Left forelimb (tissue), 1 donor: Measurements from ENCODE around the gene JARID2.
"Not testable (repeated sequence)": the region's sequence is repeated elsewhere in the genome, so short reads cannot be mapped to it uniquely, and the experiment has no call there.

Experiments used
- DNase-seq: peaks from one replicate; pipeline ENCODE4 v3.0.0-alpha.2; 2018; ENCODE audit warnings: low spot score

The JARID2 gene

GRCh38 chr6:15522856-15523529 is 277.1 kb downstream of the JARID2 start:
- DNase-seq, result peak; percentile 41

- DNase-seq, result peak; percentile 46
Observed at GRCh38 chr6:15523679-15524630, 278.1 kb downstream of the JARID2 start.

- DNase-seq, result peak; percentile 23
Observed at GRCh38 chr6:15524861-15525401, 279.1 kb downstream of the JARID2 start.

GRCh38 chr6:15526212-15526701 is 280.4 kb downstream of the JARID2 start:
- no peak for DNase-seq

GRCh38 chr6:15527838-15528617 is 282.2 kb downstream of the JARID2 start:
- no peak for DNase-seq

- no peak for DNase-seq
Observed at GRCh38 chr6:15528870-15529269, 283.0 kb downstream of the JARID2 start.

GRCh38 chr6:15530411-15530810 is 284.5 kb downstream of the JARID2 start:
- DNase-seq, result no peak

GRCh38 chr6:15531973-15532372 is 286.1 kb downstream of the JARID2 start:
- DNase-seq, result no peak

- DNase-seq, result no peak
Observed at GRCh38 chr6:15533379-15534026, 287.6 kb downstream of the JARID2 start.

- DNase-seq, result no peak
Observed at GRCh38 chr6:15534974-15535373, 289.1 kb downstream of the JARID2 start.

- no peak for DNase-seq
Observed at GRCh38 chr6:15535495-15536197, 289.8 kb downstream of the JARID2 start.

GRCh38 chr6:15536198-15536955 is 290.5 kb downstream of the JARID2 start:
- DNase-seq, result no peak

GRCh38 chr6:15538106-15538505 is 292.2 kb downstream of the JARID2 start:
- no peak for DNase-seq

- DNase-seq, result no peak
Observed at GRCh38 chr6:15538766-15539495, 293.1 kb downstream of the JARID2 start.

- no peak for DNase-seq
Observed at GRCh38 chr6:15539722-15540270, 293.9 kb downstream of the JARID2 start.

GRCh38 chr6:15543332-15543917 is 297.6 kb downstream of the JARID2 start:
- DNase-seq, result not testable (repeated sequence)

- no peak for DNase-seq
Observed at GRCh38 chr6:15544321-15544900, 298.5 kb downstream of the JARID2 start.

- no peak for DNase-seq
Observed at GRCh38 chr6:15546591-15546990, 300.7 kb downstream of the JARID2 start.
